ENCODE measurements around the gene SAYSD1.

The SAYSD1 gene

GRCh38 chr6:39114704-39115599 lies at the start of gene SAYSD1:
TSS of gene SAYSD1 (minus strand) at chr6:39115186. CDS start at chr6:39115089, 97 bp downstream.
- no peak for TF ChIP-seq CTCF (IDR thresholded peaks at IDR 0.05)

DNA sequence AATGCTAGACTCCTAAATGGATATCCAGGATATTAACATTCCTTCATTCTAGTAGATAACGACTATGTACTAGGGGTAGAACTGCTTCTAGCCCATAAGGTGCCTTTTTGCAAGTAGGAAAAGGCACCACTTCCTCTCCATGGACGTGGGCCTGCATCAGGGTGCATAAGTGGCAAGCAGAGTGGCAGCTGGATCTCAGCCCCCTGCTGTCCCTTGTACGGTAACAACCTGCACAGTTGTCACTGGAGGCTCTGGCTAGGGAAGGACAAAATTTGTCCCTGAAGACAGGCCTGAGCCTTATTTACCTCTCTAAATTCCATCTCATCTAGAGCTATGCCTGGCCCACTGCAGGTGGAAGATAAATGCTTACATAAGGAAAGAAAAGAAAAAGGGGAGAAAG lies 42.5 kb upstream of the SAYSD1 start:
- TF ChIP-seq CTCF (IDR thresholded peaks at IDR 0.05): no peak

DNA sequence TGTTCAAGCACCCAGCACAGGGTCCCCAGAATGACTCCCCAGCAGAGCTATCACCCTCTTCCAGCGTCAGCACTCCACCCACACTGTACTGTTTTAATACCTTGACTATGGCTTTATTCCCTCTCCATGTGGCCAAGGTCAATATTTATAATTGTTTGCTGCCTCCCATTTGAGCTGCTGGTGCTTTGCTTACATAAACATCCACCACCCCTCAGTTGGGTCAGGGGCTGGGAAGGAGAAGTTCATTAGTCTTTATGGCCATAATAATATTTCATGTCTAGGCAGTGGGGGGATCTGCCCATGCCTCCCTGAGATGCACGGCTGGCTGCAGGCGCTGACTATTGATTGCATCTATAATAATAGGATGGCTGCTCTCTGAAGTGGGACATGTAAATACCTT lies 41.8 kb upstream of the SAYSD1 start:
- no peak for TF ChIP-seq CTCF (IDR thresholded peaks at IDR 0.05)

GRCh38 chr6:39154705-39155104 lies 39.7 kb upstream of the SAYSD1 start:
- TF ChIP-seq CTCF (IDR thresholded peaks at IDR 0.05): no peak

DNA sequence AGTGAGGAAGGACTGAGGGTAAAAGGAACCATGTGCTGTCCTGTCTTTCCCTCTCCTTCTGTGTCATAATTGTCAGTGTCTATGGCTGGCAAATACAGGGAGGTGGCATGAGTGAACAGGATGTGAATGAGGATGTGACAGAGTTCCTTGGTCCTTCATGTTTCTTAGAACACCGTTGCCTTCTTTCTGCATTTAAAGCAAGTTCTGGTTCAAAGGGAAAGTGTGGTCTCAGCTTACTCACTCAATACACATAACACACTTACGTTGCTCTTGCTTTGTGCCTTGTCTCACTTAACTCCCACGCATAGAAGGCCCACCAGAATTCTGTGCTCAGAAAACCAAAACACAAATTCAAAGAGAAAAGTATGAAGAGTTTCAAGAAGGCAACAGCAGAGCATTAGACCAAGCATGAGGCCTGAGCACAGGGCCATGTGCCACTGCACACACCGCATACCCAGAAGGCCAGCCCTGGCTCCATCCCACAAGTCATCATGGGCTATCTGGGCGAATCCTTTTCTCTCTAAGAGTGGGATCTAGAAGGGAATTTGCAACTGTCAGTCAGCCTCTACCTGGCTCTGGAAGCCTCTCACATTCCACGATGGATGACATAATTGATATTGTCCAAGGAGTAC lies 38.9 kb upstream of the SAYSD1 start:
- no peak for TF ChIP-seq CTCF (IDR thresholded peaks at IDR 0.05)

- TF ChIP-seq CTCF (IDR thresholded peaks at IDR 0.05): no peak
Measured at GRCh38 chr6:39152262-39152661, 37.3 kb upstream of the SAYSD1 start.

GRCh38 chr6:39151211-39151610 lies 36.2 kb upstream of the SAYSD1 start:
- no peak for TF ChIP-seq CTCF (IDR thresholded peaks at IDR 0.05)
